Neutrophil (primary cell): ENCODE measurements around the gene STK10.

Source experiments
- H3K27ac ChIP-seq: fragments of 200-600 bp; sonication (generic); 2 replicates; pipeline ENCODE4 v1.5.1; 2016; ENCODE audit warnings: mild to moderate bottlenecking, moderate library complexity
- H3K27me3 ChIP-seq: fragments of 200-600 bp; sonication (generic); 2 replicates; pipeline ENCODE4 v1.6.0; 2016; ENCODE audit warnings: mild to moderate bottlenecking
- H3K36me3 ChIP-seq: fragments of 200-600 bp; sonication (generic); 2 replicates; pipeline ENCODE4 v1.5.1; 2017
- H3K4me1 ChIP-seq, 2 experiments: fragments of 200-600 bp in 1 of 2; sonication (generic) in 1 of 2; 1 replicate in 1 of 2; 2 replicates in 1 of 2; pipeline versions ENCODE4 v1.5.1 to v1.6.1; 2013 to 2016; ENCODE audit warnings: low read depth in 1 of 2, low read length in 1 of 2, mild to moderate bottlenecking in 1 of 2, moderate library complexity in 1 of 2; ENCODE audit not compliant: control insufficient read depth in 1 of 2, insufficient read depth in 1 of 2
- H3K4me3 ChIP-seq, 2 experiments: fragments of 200-600 bp in 1 of 2; sonication (generic) in 1 of 2; 1 replicate in 1 of 2; 2 replicates in 1 of 2; pipeline ENCODE4 v1.5.1; 2013 to 2016; ENCODE audit warnings: low read depth in 1 of 2, low read length in 1 of 2, mild to moderate bottlenecking in 1 of 2, moderate library complexity in 1 of 2
- H3K9me3 ChIP-seq: fragments of 200-600 bp; sonication (generic); 2 replicates; pipeline ENCODE4 v1.5.1; 2016
- TF ChIP-seq, protein P1 (sequence below): fragments of 200-600 bp; sonication (generic); IDR thresholded peaks from 2 replicates; pipeline ENCODE4 v1.5.1; 2016; ENCODE audit warnings: antibody characterized with exemption

Gene STK10

DNA sequence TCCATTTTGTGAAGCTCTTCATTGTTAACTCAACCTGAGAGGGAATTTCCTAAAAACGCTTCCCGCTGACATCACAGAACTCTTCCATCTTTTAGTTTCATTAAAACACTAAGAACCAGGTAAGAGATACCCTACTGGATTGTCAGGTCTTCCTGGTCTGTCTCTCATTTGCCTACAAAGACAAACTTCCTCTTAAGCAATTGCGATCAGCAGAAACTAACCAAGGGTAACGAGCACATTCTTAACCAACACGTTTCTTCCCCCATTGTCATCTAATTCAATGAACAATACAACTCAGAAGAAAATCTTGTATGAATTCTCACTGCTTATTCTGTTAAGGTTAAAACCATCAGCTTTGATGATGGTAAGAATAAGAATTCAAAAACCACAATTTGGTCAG lies 188.1 kb downstream of the STK10 start:
- Histone ChIP-seq H3K4me3 (no peak overlapping the region), H3K9me3 (no peaks in the 10 kb centered on the region), H3K36me3 (peaks cover 5% of the 10 kb centered on the region), H3K27ac (peak overlapping the region; percentile 65), H3K27me3 (no peaks in the 10 kb centered on the region), H3K4me1 (peaks cover 47 to 50% of the 10 kb centered on the region in 2 experiments)
- TF ChIP-seq, protein P1, sequence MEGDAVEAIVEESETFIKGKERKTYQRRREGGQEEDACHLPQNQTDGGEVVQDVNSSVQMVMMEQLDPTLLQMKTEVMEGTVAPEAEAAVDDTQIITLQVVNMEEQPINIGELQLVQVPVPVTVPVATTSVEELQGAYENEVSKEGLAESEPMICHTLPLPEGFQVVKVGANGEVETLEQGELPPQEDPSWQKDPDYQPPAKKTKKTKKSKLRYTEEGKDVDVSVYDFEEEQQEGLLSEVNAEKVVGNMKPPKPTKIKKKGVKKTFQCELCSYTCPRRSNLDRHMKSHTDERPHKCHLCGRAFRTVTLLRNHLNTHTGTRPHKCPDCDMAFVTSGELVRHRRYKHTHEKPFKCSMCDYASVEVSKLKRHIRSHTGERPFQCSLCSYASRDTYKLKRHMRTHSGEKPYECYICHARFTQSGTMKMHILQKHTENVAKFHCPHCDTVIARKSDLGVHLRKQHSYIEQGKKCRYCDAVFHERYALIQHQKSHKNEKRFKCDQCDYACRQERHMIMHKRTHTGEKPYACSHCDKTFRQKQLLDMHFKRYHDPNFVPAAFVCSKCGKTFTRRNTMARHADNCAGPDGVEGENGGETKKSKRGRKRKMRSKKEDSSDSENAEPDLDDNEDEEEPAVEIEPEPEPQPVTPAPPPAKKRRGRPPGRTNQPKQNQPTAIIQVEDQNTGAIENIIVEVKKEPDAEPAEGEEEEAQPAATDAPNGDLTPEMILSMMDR = no peak

DNA sequence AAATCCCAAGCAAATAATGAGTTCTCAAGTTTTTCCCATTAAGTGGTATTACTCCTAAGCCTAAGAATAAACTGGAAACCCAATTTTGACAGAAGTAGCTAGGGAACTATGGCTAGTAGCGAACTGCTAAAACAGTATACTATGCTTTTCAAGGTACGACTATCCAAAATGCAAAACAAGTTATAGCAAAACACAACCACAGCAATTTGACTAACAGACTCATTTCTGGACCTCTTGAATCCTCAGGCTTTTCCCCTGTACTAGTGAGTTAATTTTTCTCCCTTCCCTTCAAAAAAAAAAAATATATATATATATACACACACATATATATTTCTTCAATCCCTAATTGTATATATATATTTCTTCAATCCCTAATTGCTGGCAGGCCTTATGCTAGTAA lies 188.9 kb downstream of the STK10 start:
- Histone ChIP-seq H3K4me1 (peaks cover 39 to 44% of the 10 kb centered on the region in 2 experiments), H3K9me3 (no peaks in the 10 kb centered on the region), H3K27me3 (no peaks in the 10 kb centered on the region), H3K27ac (no peak overlapping the region), H3K4me3 (no peak overlapping the region), H3K36me3 (peaks cover 7% of the 10 kb centered on the region)
- TF ChIP-seq, protein P1 = no peak

DNA sequence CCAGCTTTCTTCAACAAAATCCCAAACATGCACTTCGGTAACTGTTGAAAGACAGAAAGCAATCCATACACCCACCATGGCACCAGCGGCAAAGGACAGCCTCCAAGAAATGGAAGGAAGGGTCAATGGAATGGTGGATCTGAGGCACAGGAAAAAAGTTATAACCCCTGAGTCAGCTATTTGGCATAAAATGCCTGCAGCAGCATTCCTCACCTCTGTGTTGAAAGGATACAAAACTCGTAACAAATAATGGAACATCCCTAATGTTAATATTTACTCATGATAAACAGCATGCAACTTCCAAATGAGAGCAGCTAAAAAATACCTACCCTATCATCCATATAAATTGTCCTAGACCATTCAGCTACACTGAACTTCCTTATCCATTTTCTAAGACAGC lies 191.0 kb downstream of the STK10 start:
- no peaks in the 10 kb centered on the region for H3K9me3 ChIP-seq
- H3K4me1 ChIP-seq = peaks cover 25 to 29% of the 10 kb centered on the region in 2 experiments
- no peak overlapping the region for H3K27ac ChIP-seq
- no peaks in the 10 kb centered on the region for H3K27me3 ChIP-seq
- no peak overlapping the region for H3K4me3 ChIP-seq
- H3K36me3 ChIP-seq = peaks cover 15% of the 10 kb centered on the region
- TF ChIP-seq, protein P1 = no peak

- TF ChIP-seq, protein P1 = no peak
- no peaks in the 10 kb centered on the region for H3K27me3 ChIP-seq
- H3K9me3 ChIP-seq = no peaks in the 10 kb centered on the region
- H3K27ac ChIP-seq = no peak overlapping the region
- peaks cover 28 to 36% of the 10 kb centered on the region in 2 experiments for H3K4me1 ChIP-seq
- no peak overlapping the region for H3K4me3 ChIP-seq
- peaks cover 15% of the 10 kb centered on the region for H3K36me3 ChIP-seq
Measured at GRCh38 chr5:171992813-171993212, 195.2 kb downstream of the STK10 start.

DNA sequence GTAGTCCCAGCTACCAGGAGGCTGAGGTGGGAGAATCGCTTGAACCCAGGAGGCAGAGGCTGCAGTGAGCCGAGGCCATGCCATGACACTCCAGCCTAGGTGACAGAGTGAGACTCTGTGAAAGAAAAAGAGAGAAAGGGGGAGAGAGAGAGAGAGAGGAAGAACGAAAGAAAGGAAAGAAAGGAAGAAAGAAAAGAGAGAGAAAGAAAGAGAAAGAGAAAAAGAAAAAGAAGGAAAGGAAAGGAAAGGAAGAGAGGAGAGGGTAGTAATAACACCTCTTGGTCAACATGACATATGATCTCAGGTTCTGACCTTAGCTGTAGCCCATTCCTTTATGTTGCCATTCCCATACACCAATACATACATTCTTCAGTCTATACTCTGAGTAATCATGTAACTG lies 195.7 kb downstream of the STK10 start:
- peaks cover 15% of the 10 kb centered on the region for H3K36me3 ChIP-seq
- H3K27ac ChIP-seq = no peak overlapping the region
- TF ChIP-seq, protein P1 = no peak
- H3K9me3 ChIP-seq = no peaks in the 10 kb centered on the region
- no peaks in the 10 kb centered on the region for H3K27me3 ChIP-seq
- H3K4me3 ChIP-seq = no peak overlapping the region
- H3K4me1 ChIP-seq = peaks cover 33 to 41% of the 10 kb centered on the region in 2 experiments
